ENCODE results near the gene HADHA.
A peak's percentile ranks its signal among the peaks of the same experiment; 100 is the strongest.

The HADHA gene

GRCh38 chr2:26245231-26245732 lies 850 bp upstream of the HADHA start:
- peak; percentile 16 for DNase-seq (ENCODE audit: low read depth)

GRCh38 chr2:26243470-26244308 lies 743 bp downstream of the HADHA start:
- DNase-seq (ENCODE audit: low read depth) = no peak

- no peak for DNase-seq (ENCODE audit: low read depth)
Observed at GRCh38 chr2:26241928-26242436, 2.5 kb downstream of the HADHA start.

GRCh38 chr2:26238311-26238958 lies 6.0 kb downstream of the HADHA start:
- no peak for DNase-seq (ENCODE audit: low read depth)

GRCh38 chr2:26237868-26238267 lies 6.6 kb downstream of the HADHA start:
- DNase-seq (ENCODE audit: low read depth) = no peak

- no peak for DNase-seq (ENCODE audit: low read depth)
Observed at GRCh38 chr2:26235089-26235488, 9.3 kb downstream of the HADHA start.

GRCh38 chr2:26230806-26231205 lies 13.6 kb downstream of the HADHA start:
- no peak for DNase-seq (ENCODE audit: low read depth)

- no peak for DNase-seq (ENCODE audit: low read depth)
Observed at GRCh38 chr2:26229595-26229994, 14.8 kb downstream of the HADHA start.

GRCh38 chr2:26224095-26224494 lies 20.3 kb downstream of the HADHA start:
- no peak for DNase-seq (ENCODE audit: low read depth)

GRCh38 chr2:26223018-26223417 lies 21.4 kb downstream of the HADHA start:
- DNase-seq (ENCODE audit: low read depth) = no peak

GRCh38 chr2:26217720-26218119 lies 26.7 kb downstream of the HADHA start:
- DNase-seq (ENCODE audit: low read depth) = no peak

- DNase-seq (ENCODE audit: low read depth) = no peak
Observed at GRCh38 chr2:26216587-26216986, 27.8 kb downstream of the HADHA start.

GRCh38 chr2:26215833-26216232 lies 28.6 kb downstream of the HADHA start:
- DNase-seq (ENCODE audit: low read depth) = no peak

GRCh38 chr2:26214759-26215158 lies 29.7 kb downstream of the HADHA start:
- DNase-seq (ENCODE audit: low read depth) = no peak

GRCh38 chr2:26212011-26212410 lies 32.4 kb downstream of the HADHA start:
- no peak for DNase-seq (ENCODE audit: low read depth)

GRCh38 chr2:26203906-26204305 lies 40.5 kb downstream of the HADHA start:
- no peak for DNase-seq (ENCODE audit: low read depth)

GRCh38 chr2:26202981-26203490 lies 41.4 kb downstream of the HADHA start:
- DNase-seq (ENCODE audit: low read depth) = no peak

- DNase-seq (ENCODE audit: low read depth) = no peak
Observed at GRCh38 chr2:26197516-26197915, 46.9 kb downstream of the HADHA start.

- DNase-seq (ENCODE audit: low read depth) = no peak
Observed at GRCh38 chr2:26196683-26197418, 47.6 kb downstream of the HADHA start.

- DNase-seq (ENCODE audit: low read depth) = no peak
Observed at GRCh38 chr2:26195040-26195984, 49.1 kb downstream of the HADHA start.

- no peak for DNase-seq (ENCODE audit: low read depth)
Observed at GRCh38 chr2:26193578-26194231, 50.7 kb downstream of the HADHA start.

Data from T-helper 22 cell (primary cell).